ENCODE measurements around the gene CDH23.

CDH23 gene

GRCh38 chr10:71739358-71739900 is 342.7 kb downstream of the CDH23 start:
- DNase-seq (ENCODE audit: low read depth in 2 of 2, low spot score in 1 of 2), result no peak

DNA sequence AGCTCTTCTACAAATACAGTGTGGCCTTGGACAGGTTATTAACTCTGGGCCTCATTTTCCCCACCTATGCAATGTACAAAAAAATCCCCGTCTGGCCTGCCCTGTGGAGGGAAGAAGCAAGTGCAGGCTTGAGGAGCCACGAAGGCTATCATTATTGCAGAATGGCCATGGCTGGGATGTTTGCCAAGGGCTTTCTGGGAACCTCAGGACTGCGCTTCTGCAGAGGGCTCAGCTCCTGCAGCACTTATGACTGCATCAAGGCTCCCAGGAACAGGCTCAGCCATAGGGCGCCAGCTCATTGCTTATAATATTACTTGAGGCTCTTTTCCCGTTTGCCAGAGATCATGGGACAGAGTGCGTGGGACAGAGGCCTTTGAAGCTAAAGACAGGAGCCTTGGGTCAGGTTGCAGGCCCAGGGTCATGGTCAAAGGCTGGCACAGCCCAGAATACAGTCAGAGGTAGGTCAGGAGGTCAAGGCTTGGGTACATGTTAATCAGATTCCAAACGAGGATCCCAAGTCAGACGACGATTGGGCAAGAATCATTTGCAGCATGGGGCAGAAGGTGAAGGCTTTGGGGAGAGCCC is 343.4 kb downstream of the CDH23 start:
- no peak for DNase-seq (ENCODE audit: low read depth in 2 of 2, low spot score in 1 of 2)

- DNase-seq (ENCODE audit: low read depth in 2 of 2, low spot score in 1 of 2), result no peak
These were observed 344.3 kb downstream of the CDH23 start for GRCh38 chr10:71741029-71741428.

DNA sequence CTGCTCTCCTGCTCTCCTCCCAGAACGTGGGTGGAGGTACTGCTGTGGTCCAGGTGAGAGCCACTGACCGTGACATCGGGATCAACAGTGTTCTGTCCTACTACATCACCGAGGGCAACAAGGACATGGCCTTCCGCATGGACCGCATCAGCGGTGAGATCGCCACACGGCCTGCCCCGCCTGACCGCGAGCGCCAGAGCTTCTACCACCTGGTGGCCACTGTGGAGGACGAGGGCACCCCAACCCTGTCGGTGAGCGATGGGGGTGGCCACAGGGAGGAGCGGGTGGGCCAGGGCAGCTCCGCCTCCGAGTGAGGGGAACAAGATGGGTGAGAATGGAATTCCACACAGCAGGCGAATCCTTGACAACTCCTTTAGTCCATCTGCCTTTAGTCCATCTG is 345.0 kb downstream of the CDH23 start:
- no peak for DNase-seq (ENCODE audit: low read depth in 2 of 2, low spot score in 1 of 2)

GRCh38 chr10:71742301-71743088 is 345.8 kb downstream of the CDH23 start:
- no peak for DNase-seq (ENCODE audit: low read depth in 2 of 2, low spot score in 1 of 2)

DNA sequence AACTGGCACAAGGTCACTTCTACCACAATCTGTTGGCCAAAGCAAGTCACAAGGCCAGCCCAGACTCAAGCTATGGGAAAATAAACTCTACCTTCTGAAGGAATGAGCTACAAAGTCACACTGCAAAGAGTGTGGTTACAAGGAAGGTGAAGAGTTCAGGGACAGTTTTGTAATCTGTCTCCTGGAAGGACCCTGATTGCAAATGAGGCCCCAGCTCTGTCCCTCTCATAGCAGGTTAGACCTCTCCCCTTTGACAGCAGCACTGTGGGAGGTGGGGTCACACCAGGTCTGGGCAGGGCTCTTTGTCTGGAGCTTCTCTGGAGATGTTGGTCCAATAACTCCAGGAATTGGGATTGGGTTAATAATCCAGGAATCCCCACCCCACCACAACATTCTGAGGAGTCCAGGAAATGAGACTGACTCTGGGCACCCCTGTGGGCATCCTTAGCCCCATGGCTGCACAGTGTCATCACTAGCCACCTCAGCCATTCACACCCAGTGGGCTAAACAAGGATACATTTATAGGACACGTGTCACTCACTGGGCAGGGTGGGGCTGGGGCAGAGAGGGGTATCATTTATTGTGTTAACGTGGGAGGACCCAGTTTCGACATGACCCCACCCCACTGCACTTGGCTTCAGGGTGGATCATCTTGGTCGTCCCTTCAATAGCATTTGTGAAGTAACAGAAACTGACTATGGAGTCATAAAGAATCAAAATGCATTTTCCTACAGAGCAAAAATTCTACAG is 346.5 kb downstream of the CDH23 start:
- no peak for DNase-seq (ENCODE audit: low read depth in 2 of 2, low spot score in 1 of 2)

DNA sequence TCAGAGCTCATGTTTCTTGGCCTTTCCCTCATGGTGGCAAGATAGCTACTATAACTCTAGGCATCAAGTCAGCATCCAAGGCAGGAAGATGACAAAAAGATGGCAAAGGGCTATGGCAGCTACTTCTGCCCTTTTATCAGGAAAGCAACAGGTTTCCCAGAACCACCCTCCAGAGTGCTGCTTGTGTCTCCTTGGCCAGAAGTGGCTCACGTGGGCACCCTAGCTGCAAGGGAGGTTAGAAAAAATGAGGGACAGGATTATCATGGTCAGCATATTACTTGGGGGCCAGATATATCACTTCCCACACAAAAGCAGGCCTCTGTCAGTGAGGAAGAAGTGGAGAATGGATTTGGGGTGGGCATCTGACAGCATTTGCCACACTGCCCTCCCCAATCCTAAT is 347.1 kb downstream of the CDH23 start:
- no peak for DNase-seq (ENCODE audit: low read depth in 2 of 2, low spot score in 1 of 2)

DNA sequence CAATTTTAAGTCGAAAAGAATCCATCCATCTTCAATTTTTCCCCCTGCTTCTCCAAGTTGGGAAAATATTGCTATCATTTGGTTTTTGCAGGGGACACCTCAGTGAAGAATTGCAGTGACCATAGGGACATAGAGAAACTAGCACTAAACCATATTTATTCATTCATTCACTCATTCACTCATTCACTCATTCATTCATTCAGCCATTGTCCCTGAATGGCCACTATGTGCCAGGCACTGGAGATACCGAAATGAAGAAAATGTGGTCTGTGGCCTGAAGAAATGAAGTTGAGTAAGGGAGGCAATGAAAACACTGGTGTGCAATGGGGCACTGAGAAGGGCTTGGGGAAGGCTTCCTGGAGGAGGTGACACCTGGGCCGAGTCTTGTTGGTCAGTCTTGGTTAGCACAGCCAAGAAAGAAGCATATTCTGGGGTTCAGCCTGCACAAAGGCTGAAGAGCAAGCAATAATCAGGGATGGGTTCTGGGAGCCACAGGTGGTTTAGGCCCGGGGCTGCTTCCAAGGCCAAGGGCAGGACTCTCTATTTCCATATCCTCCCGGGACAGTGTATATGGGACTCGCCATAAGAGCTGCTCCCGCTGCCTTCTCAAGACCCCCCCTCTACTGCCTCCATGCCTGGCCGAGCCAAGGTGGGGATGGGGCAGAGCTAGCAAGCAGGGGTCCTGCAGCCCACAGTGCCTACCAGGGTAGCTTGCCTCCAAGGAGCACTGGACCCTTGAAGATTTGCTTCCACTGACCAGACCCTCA is 348.4 kb downstream of the CDH23 start:
- DNase-seq (ENCODE audit: low read depth in 2 of 2, low spot score in 1 of 2), result no peak

DNA sequence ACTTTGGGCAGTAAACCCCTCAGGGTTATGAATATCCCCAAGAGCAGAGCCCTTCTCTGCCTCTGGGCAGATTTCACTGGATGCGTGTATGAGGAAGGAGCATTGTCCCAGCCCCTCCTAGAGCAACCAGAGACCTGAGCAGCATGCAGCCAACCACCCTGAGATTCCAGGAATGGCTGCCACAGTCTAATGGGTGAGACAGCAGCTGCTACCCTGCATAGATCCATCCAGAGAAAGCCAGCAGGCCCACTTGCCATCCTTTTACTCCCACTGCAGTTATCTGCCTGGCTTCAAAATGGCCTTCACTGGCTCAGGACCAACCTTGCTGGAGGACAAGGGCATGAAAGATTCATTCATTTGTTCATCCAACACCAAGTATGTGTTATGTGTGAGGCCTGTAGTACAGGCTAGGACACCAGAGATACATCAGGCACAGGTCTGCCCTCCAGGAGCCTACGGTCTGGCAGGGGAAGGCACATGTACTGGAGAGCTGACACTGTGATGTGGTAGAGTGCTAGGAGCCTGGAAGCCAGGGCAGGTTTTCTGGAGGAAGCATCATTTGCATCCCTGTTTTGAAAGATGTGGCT is 349.0 kb downstream of the CDH23 start:
- DNase-seq (ENCODE audit: low read depth in 2 of 2, low spot score in 1 of 2), result no peak

DNA sequence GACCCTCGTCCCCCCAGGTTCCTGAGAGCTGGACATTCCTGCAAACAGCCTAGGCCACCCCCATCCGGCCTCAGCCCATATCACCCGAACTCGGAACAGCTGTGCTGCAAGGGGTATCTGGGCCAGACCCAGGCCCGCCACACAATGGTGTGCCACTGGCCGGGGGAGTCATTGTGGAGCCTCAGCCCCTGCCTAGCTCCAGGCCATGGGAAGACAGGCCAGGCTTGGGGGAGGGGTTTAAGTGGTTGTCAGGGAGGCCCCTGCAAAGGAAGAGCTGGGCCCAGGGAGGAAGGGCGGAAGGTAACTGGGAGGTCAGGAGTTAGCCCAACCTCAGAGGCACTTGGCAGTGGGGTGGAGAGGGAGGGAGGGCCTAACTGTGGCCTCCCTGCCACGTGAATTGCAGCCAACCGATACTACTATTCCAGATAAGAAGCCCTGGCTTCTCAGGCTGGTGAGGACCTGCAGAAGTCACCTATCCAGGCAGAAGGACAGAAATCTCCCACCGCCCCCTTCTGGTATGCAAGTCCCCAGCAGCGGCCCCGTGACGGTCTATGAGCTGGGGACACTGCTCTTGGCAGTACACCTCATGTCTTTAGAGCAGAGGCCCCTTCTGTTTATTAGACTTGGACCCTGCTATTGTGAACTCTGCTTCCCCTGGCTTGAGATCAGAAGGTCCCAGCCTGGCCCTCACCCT is 349.8 kb downstream of the CDH23 start:
- DNase-seq (ENCODE audit: low read depth in 2 of 2, low spot score in 1 of 2), result no peak

- no peak for DNase-seq (ENCODE audit: low read depth in 2 of 2, low spot score in 1 of 2)
These were observed 350.4 kb downstream of the CDH23 start for GRCh38 chr10:71747039-71747531.

DNA sequence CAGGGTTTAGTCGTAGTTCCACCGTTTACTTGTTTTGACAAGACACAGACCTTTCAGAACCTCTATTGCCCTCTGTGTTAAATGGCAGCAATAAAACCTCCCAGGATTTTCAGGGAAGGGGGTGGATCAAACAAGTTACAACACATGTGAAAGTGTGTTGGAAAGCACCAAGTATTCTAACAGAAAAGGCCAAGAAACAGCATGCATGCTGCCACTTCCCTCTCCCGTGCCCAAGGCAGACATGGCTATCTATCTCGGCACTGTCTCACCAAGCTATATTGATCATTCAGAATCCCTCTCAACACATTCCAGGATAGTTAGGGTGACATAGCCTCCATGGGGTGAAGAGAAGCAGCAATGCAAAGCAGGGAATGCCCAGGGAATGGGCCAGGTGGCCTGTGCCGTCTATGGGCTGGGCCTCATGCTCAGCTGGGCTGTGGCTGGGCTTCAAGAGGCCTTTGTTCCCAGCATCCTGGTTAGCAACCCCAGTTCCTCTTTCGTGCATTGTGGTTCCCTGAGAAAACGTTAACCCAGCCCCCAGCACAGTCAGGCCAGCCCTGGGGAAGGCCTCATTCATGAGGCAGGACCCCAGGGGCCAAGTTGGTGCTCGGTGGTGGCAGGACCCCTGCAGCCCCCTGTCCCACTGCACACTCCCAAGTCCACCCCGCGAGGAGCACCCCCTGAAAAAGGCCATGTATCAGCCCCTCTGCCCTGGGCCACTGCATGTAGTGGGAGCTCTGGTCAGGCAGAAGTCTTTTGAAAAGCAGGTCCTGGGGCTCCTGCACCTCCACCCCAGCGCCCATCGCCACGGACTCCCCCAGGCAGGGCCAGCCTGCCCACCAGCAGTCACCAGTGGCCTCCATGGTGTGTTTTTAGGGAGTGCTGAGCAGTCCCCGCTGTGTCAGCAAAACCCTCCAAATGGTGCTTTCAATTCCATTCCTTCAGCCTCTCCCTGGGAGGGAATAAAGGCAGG is 351.1 kb downstream of the CDH23 start:
- DNase-seq (ENCODE audit: low read depth in 2 of 2, low spot score in 1 of 2), result no peak

GRCh38 chr10:71748671-71749191 is 352.0 kb downstream of the CDH23 start:
- DNase-seq (ENCODE audit: low read depth in 2 of 2, low spot score in 1 of 2), result no peak

- DNase-seq (ENCODE audit: low read depth in 2 of 2, low spot score in 1 of 2), result no peak
These were observed 352.7 kb downstream of the CDH23 start for GRCh38 chr10:71749396-71749795.

DNA sequence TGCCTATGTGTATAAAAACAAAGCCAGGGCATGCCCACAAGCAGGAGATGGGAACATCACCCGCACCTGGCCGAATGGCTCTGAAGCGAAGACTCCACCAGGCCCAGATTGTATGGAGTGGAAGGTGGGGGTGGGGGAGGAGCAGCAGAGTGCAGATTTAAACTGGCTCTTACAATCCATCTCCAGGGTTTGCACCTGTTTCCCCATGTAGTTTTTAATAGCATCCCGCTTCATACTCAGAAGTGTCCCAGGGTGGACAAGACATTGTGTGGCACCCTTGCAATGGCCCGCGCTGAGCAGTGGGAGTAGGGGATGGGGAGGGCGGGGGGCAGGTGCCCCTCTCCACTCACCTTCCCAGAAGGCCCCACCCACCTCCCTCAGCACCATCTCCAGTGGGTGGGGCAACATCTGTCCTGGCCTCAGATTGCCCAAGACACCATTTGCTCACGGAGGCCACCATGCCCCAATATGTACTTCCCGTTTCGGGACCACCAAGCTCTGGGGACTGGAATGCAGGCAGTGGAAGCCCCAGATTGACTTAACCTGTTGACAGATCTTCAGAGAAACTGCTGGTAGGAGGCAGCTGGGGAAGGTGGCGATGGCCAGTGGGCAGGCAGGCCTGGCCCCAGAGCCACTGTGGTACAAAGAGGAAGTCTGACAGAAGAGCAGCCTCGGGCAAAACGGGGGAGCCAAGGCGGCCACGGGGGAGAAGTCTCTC is 353.6 kb downstream of the CDH23 start:
- DNase-seq (ENCODE audit: low read depth in 2 of 2, low spot score in 1 of 2), result no peak

GRCh38 chr10:71750986-71751385 is 354.3 kb downstream of the CDH23 start:
- DNase-seq (ENCODE audit: low read depth in 2 of 2, low spot score in 1 of 2), result no peak

- DNase-seq (ENCODE audit: low read depth in 2 of 2, low spot score in 1 of 2), result no peak
These were observed 354.9 kb downstream of the CDH23 start for GRCh38 chr10:71751515-71752224.
